HepG2 (cell line): ENCODE measurements around the gene PKP4. TPM values are rescaled to one million over a fixed set of nuclear protein-coding genes. Genes with fewer than 3 reads are reported as not detected.

Experiments used
- KLF9 ChIP-seq: IDR thresholded peaks from 2 replicates; pipeline ENCODE4 v1.6.1; 2016; ENCODE audit warnings: low read depth
- NFKB2 ChIP-seq: sonication (generic); formaldehyde crosslinking; IDR thresholded peaks from 2 replicates; pipeline ENCODE4 v1.4.0; 2020; ENCODE audit warnings: missing genetic modification reagents, borderline replicate concordance
- PHB2 ChIP-seq: fragments of 450-650 bp; IDR thresholded peaks from 2 replicates; pipeline ENCODE4 v1.6.1; 2018; ENCODE audit not compliant: partially characterized antibody
- RBFOX2 ChIP-seq: fragments of 200-400 bp; formaldehyde crosslinking; IDR thresholded peaks from 2 replicates; pipeline ENCODE4 v1.6.1; 2017; ENCODE audit warnings: low read depth, mild to moderate bottlenecking, low read length
- SKI ChIP-seq: fragments of 450-650 bp; IDR thresholded peaks from one replicate; pipeline ENCODE4 v1.6.1; 2018; ENCODE audit warnings: mild to moderate bottlenecking; ENCODE audit not compliant: partially characterized antibody
- TCF12 ChIP-seq, 2 experiments: fragments of 450-650 bp in 1 of 2; sonication (generic) in 1 of 2; formaldehyde crosslinking in 1 of 2; IDR thresholded peaks; 2 replicates each; pipeline versions ENCODE4 v1.6.1 to v1.8.0; 2017 to 2022; ENCODE audit warnings: antibody characterized with exemption in 1 of 2, mild to moderate bottlenecking in 1 of 2, missing genetic modification reagents in 1 of 2, moderate library complexity in 1 of 2
- ZNF274 ChIP-seq: sonication (generic); formaldehyde crosslinking; IDR thresholded peaks from 2 replicates; pipeline ENCODE4 v1.5.1; 2020; ENCODE audit warnings: mild to moderate bottlenecking, missing genetic modification reagents
- ZNF317 ChIP-seq: sonication (generic); formaldehyde crosslinking; IDR thresholded peaks from 2 replicates; pipeline ENCODE4 v1.5.0; 2020; ENCODE audit warnings: mild to moderate bottlenecking, missing genetic modification reagents
- ZNF331 ChIP-seq: sonication (generic); formaldehyde crosslinking; IDR thresholded peaks from 2 replicates; pipeline ENCODE4 v1.4.0; 2020; ENCODE audit warnings: missing genetic modification reagents
- ZNF33B ChIP-seq: sonication (generic); formaldehyde crosslinking; IDR thresholded peaks from 2 replicates; pipeline ENCODE4 v1.5.1; 2020; ENCODE audit warnings: mild to moderate bottlenecking, missing genetic modification reagents
- ZNF644 ChIP-seq: IDR thresholded peaks from 2 replicates; pipeline ENCODE4 v1.6.1; 2016; ENCODE audit warnings: low read depth
- polyA plus RNA-seq, 8 experiments: library from polyadenylated mRNA; depleted of rRNA in 3 of 8; stranded (reverse) in 7 of 8; unstranded in 1 of 8; fragments of >200 nt; fragmentation: Illumina TruSeq in 4 of 8; extraction: Trizol in 4 of 8; gene quantifications; 2 replicates each; pipeline versions ENCODE4 v1.2.1 to v1.2.3, GENCODE V29; 2011 to 2016; ENCODE audit warnings: low read depth in 4 of 8, missing spikeins in 1 of 8, mixed read lengths in 1 of 8; ENCODE audit not compliant: insufficient read depth in 1 of 8
- total RNA-seq, 5 experiments: library from RNA; depleted of rRNA; stranded (reverse); fragments of >200 nt; fragmentation: Illumina TruSeq; extraction: Trizol; gene quantifications; 2 replicates each; pipeline ENCODE4 v1.2.3, GENCODE V29; 2016; ENCODE audit warnings: low read depth in 1 of 5
- TF ChIP-seq, protein P1 (sequence below): IDR thresholded peaks from 2 replicates; pipeline ENCODE4 v1.4.0; 2020; ENCODE audit warnings: mild to moderate bottlenecking, missing genetic modification reagents
- TF ChIP-seq, protein P2 (sequence below): sonication (generic); formaldehyde crosslinking; IDR thresholded peaks from 2 replicates; pipeline ENCODE4 v1.5.0; 2020; ENCODE audit warnings: missing genetic modification reagents, mild to moderate bottlenecking, borderline replicate concordance
- TF ChIP-seq, protein P3 (sequence below): sonication (generic); formaldehyde crosslinking; IDR thresholded peaks from 2 replicates; pipeline ENCODE4 v1.5.1; 2020; ENCODE audit warnings: mild to moderate bottlenecking, moderate library complexity, missing genetic modification reagents
- TF ChIP-seq, protein P4 (sequence below): sonication (generic); formaldehyde crosslinking; IDR thresholded peaks from 2 replicates; pipeline ENCODE4 v1.5.0; 2020; ENCODE audit warnings: mild to moderate bottlenecking, missing genetic modification reagents
- TF ChIP-seq, protein P5 (sequence below): sonication (generic); formaldehyde crosslinking; IDR thresholded peaks from 2 replicates; pipeline ENCODE4 v1.4.0; 2020; ENCODE audit warnings: mild to moderate bottlenecking, missing genetic modification reagents
- TF ChIP-seq, protein P6 (sequence below): sonication (generic); formaldehyde crosslinking; IDR thresholded peaks from 2 replicates; pipeline ENCODE4 v1.8.1; 2023; ENCODE audit warnings: missing genetic modification reagents, mild to moderate bottlenecking, borderline replicate concordance
- TF ChIP-seq, protein P7 (sequence below): sonication (generic); formaldehyde crosslinking; IDR thresholded peaks from 2 replicates; pipeline ENCODE4 v1.5.0; 2020; ENCODE audit warnings: missing genetic modification reagents

Gene PKP4
- total and polyA plus RNA-seq, 2 of the 13 experiments (the other 11 are each of a cell fraction or from before 2014, with no cell fraction given), result 80.9 to 90.5 TPM

DNA sequence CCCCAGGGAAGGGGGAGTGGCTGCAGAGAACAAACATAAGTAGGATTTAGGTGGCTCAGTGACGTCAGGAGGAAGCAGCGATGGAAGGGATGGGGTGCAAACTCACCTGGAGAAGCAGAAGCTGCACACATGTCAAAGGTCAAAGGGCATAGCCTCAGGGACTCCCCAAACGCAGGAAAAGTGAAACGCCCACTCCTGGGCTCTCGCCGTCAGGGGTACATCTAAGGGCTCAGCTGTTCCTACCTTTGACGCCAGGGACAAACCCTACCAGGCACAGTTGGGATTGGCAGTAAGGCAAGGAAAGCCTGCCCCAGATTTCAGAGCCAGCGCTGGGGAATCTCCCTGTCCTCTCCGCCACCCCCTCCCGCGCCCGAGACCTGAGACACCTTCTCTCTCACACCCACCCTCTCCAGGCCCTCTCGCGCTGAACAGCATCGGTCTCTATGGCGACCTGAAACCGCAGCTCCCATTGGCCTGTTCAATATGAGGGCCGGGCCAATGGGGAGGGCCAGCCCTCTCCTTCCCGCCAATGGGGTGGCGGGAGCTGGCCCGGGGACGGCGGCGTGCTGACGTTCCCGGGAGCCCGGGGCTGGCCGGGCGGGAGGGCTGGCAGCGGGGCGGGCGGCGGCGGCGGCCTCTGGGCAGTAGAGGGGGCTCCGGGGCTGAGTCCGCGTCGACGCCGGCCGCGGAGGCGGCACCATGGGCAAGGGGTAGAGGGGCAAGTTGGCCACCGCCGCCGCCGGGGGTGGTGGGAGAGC lies at the start of gene PKP4, which contains the start of gene CCDC148 (continued):
- TF ChIP-seq, protein P1, sequence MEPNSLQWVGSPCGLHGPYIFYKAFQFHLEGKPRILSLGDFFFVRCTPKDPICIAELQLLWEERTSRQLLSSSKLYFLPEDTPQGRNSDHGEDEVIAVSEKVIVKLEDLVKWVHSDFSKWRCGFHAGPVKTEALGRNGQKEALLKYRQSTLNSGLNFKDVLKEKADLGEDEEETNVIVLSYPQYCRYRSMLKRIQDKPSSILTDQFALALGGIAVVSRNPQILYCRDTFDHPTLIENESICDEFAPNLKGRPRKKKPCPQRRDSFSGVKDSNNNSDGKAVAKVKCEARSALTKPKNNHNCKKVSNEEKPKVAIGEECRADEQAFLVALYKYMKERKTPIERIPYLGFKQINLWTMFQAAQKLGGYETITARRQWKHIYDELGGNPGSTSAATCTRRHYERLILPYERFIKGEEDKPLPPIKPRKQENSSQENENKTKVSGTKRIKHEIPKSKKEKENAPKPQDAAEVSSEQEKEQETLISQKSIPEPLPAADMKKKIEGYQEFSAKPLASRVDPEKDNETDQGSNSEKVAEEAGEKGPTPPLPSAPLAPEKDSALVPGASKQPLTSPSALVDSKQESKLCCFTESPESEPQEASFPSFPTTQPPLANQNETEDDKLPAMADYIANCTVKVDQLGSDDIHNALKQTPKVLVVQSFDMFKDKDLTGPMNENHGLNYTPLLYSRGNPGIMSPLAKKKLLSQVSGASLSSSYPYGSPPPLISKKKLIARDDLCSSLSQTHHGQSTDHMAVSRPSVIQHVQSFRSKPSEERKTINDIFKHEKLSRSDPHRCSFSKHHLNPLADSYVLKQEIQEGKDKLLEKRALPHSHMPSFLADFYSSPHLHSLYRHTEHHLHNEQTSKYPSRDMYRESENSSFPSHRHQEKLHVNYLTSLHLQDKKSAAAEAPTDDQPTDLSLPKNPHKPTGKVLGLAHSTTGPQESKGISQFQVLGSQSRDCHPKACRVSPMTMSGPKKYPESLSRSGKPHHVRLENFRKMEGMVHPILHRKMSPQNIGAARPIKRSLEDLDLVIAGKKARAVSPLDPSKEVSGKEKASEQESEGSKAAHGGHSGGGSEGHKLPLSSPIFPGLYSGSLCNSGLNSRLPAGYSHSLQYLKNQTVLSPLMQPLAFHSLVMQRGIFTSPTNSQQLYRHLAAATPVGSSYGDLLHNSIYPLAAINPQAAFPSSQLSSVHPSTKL, result no peak
- TF ChIP-seq, protein P2, sequence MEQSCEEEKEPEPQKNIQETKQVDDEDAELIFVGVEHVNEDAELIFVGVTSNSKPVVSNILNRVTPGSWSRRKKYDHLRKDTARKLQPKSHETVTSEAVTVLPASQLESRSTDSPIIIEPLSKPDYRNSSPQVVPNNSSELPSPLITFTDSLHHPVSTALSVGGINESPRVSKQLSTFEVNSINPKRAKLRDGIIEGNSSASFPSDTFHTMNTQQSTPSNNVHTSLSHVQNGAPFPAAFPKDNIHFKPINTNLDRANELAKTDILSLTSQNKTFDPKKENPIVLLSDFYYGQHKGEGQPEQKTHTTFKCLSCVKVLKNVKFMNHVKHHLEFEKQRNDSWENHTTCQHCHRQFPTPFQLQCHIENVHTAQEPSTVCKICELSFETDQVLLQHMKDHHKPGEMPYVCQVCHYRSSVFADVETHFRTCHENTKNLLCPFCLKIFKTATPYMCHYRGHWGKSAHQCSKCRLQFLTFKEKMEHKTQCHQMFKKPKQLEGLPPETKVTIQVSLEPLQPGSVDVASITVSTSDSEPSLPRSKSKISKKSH, result no peak
- TF ChIP-seq, protein P3, sequence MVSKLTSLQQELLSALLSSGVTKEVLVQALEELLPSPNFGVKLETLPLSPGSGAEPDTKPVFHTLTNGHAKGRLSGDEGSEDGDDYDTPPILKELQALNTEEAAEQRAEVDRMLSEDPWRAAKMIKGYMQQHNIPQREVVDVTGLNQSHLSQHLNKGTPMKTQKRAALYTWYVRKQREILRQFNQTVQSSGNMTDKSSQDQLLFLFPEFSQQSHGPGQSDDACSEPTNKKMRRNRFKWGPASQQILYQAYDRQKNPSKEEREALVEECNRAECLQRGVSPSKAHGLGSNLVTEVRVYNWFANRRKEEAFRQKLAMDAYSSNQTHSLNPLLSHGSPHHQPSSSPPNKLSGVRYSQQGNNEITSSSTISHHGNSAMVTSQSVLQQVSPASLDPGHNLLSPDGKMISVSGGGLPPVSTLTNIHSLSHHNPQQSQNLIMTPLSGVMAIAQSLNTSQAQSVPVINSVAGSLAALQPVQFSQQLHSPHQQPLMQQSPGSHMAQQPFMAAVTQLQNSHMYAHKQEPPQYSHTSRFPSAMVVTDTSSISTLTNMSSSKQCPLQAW (CRISPR knock-in tag), result peak; percentile 53; the same call in 1 of the 2 replicates
- TF ChIP-seq, protein P4, sequence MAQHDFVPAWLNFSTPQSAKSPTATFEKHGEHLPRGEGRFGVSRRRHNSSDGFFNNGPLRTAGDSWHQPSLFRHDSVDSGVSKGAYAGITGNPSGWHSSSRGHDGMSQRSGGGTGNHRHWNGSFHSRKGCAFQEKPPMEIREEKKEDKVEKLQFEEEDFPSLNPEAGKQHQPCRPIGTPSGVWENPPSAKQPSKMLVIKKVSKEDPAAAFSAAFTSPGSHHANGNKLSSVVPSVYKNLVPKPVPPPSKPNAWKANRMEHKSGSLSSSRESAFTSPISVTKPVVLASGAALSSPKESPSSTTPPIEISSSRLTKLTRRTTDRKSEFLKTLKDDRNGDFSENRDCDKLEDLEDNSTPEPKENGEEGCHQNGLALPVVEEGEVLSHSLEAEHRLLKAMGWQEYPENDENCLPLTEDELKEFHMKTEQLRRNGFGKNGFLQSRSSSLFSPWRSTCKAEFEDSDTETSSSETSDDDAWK (CRISPR knock-in tag), result no peak
- peak; percentile 54; the same call in 1 of the 2 replicates for TF ChIP-seq KLF9 (CRISPR knock-in tag)
- TF ChIP-seq, protein P5, sequence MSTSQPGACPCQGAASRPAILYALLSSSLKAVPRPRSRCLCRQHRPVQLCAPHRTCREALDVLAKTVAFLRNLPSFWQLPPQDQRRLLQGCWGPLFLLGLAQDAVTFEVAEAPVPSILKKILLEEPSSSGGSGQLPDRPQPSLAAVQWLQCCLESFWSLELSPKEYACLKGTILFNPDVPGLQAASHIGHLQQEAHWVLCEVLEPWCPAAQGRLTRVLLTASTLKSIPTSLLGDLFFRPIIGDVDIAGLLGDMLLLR (CRISPR knock-in tag), result no peak
- TF ChIP-seq ZNF331, result no peak
- no peak for TF ChIP-seq TCF12 (IDR thresholded peaks at IDR 0.05)
- TF ChIP-seq TCF12 (CRISPR knock-in tag; IDR thresholded peaks at IDR 0.05), result 0 out of 2 replicates have a peak, but pooled peaks have one; percentile 15
- TF ChIP-seq ZNF33B (CRISPR knock-in tag), result no peak
- peak; percentile 29; the same call in 1 of the 2 replicates for TF ChIP-seq ZNF274 (CRISPR knock-in tag)
- 0 out of 2 replicates have a peak, but pooled peaks have one; percentile 27 for TF ChIP-seq ZNF317 (CRISPR knock-in tag)
- no peak for TF ChIP-seq ZNF644
- TF ChIP-seq, protein P6, sequence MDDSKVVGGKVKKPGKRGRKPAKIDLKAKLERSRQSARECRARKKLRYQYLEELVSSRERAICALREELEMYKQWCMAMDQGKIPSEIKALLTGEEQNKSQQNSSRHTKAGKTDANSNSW, result no peak
- TF ChIP-seq SKI, result no peak
- TF ChIP-seq RBFOX2, result no peak
- no peak for TF ChIP-seq PHB2
- TF ChIP-seq NFKB2, result no peak
- TF ChIP-seq, protein P7, sequence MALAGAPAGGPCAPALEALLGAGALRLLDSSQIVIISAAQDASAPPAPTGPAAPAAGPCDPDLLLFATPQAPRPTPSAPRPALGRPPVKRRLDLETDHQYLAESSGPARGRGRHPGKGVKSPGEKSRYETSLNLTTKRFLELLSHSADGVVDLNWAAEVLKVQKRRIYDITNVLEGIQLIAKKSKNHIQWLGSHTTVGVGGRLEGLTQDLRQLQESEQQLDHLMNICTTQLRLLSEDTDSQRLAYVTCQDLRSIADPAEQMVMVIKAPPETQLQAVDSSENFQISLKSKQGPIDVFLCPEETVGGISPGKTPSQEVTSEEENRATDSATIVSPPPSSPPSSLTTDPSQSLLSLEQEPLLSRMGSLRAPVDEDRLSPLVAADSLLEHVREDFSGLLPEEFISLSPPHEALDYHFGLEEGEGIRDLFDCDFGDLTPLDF (CRISPR knock-in tag), result no peak
